ENCODE measurements around the gene ZNF398. TPM values are rescaled to one million over a fixed set of nuclear protein-coding genes. Genes with fewer than 3 reads are reported as not detected.

ZNF398 gene
- total RNA-seq, 1 experiment from 2014 or later = 9.1 TPM

GRCh38 chr7:149202831-149203231 is 55.6 kb downstream of the ZNF398 start:
- Histone ChIP-seq H3K9me2 (replicated peaks; ENCODE audit: low read length) (no peaks in the 10 kb centered on the region), H3K4me3 (ENCODE audit: low read length) (no peak overlapping the region), H3K36me3 (ENCODE audit: low read depth, low read length) (peaks cover 59% of the 10 kb centered on the region), H3K9ac (ENCODE audit: low read length) (no peak overlapping the region), H3K79me2 (ENCODE audit: low read length) (peaks cover 62% of the 10 kb centered on the region), H3K4me1 (ENCODE audit: insufficient read depth, low read length) (peaks cover 35% of the 10 kb centered on the region), H3K4me2 (ENCODE audit: low read length) (no peak overlapping the region), H2AFZ (ENCODE audit: low read length) (no peak overlapping the region), H3K27ac (ENCODE audit: low read length) (no peak overlapping the region), H3F3A (ENCODE audit: low read length, unreplicated experiment) (no peaks in the 10 kb centered on the region), H4K20me1 (ENCODE audit: low read length) (no peaks in the 10 kb centered on the region), H3K27me3 (ENCODE audit: low read length) (no peaks in the 10 kb centered on the region), H3K9me3 (ENCODE audit: low read length) (no peaks in the 10 kb centered on the region)
- POLR2A ChIA-PET (ENCODE audit: unreplicated experiment) = no interaction called here
- CTCF ChIA-PET = no interaction called here
- DNase-seq (no peak), ATAC-seq (no peak)
- BruUV-seq (replicated peaks) = no TSS peak
- intact Hi-C loops (cut with micrococcal nuclease) = no loop called here
- TF ChIP-seq CTCF (conservative IDR thresholded peaks at IDR 0.05; ENCODE audit: low read depth, low read length) = no peak
- TF ChIP-seq EZH2 (IDR thresholded peaks at IDR 0.05; ENCODE audit: low read length, unreplicated experiment) = no peak

- no peaks in the 10 kb centered on the region for H4K20me1 ChIP-seq (ENCODE audit: low read length)
- H3K9me3 ChIP-seq (ENCODE audit: low read length) = no peaks in the 10 kb centered on the region
- peaks cover 47% of the 10 kb centered on the region for H3K79me2 ChIP-seq (ENCODE audit: low read length)
- no peaks in the 10 kb centered on the region for H3K27me3 ChIP-seq (ENCODE audit: low read length)
- ChIA-PET POLR2A (ENCODE audit: unreplicated experiment) (no interaction called here), CTCF (interaction anchor here (0.6 kb wide), 1 partner anchor 58 kb away, joined by 3 read pairs; no protein-coding TSS in a partner anchor)
- DNase-seq (peak; percentile 66), ATAC-seq (peak; percentile 30)
- H3K9ac ChIP-seq (ENCODE audit: low read length) = peak overlapping the region; percentile 19; the same call in 1 of the 2 replicates
- H3F3A ChIP-seq (ENCODE audit: low read length, unreplicated experiment) = no peaks in the 10 kb centered on the region
- TF ChIP-seq CTCF (conservative IDR thresholded peaks at IDR 0.05; ENCODE audit: low read depth, low read length) (no peak), EZH2phosphoT487 (IDR thresholded peaks at IDR 0.05; ENCODE audit: borderline replicate concordance, low read length) (no peak), EZH2 (IDR thresholded peaks at IDR 0.05; ENCODE audit: low read length, unreplicated experiment) (no peak)
- 0 out of 2 replicates have a peak overlapping the region, but pooled peaks have one; percentile 27 for H3K4me3 ChIP-seq (ENCODE audit: low read length)
- H3K36me3 ChIP-seq (ENCODE audit: low read depth, low read length) = peaks cover 66% of the 10 kb centered on the region
- no peaks in the 10 kb centered on the region for H3K9me2 ChIP-seq (replicated peaks; ENCODE audit: low read length)
- peak overlapping the region; percentile 67 for H3K27ac ChIP-seq (ENCODE audit: low read length)
- intact Hi-C loops (cut with micrococcal nuclease) = no loop called here
- peak overlapping the region; percentile 69 for H3K4me2 ChIP-seq (ENCODE audit: low read length)
- H2AFZ ChIP-seq (ENCODE audit: low read length) = no peak overlapping the region
- H3K4me1 ChIP-seq (ENCODE audit: insufficient read depth, low read length) = peaks cover 18% of the 10 kb centered on the region
- no TSS peak for BruUV-seq (replicated peaks)
Observed at GRCh38 chr7:149205690-149206381, 58.6 kb downstream of the ZNF398 start.

- H3K4me1 ChIP-seq (ENCODE audit: insufficient read depth, low read length) = peaks cover 18% of the 10 kb centered on the region
- DNase-seq (no peak), ATAC-seq (no peak)
- H3K79me2 ChIP-seq (ENCODE audit: low read length) = peaks cover 35% of the 10 kb centered on the region
- intact Hi-C loops (cut with micrococcal nuclease) = no loop called here
- no peaks in the 10 kb centered on the region for H4K20me1 ChIP-seq (ENCODE audit: low read length)
- H3K9ac ChIP-seq (ENCODE audit: low read length) = no peak overlapping the region
- no peak overlapping the region for H3K27ac ChIP-seq (ENCODE audit: low read length)
- no peaks in the 10 kb centered on the region for H3K9me3 ChIP-seq (ENCODE audit: low read length)
- H3K36me3 ChIP-seq (ENCODE audit: low read depth, low read length) = peaks cover 69% of the 10 kb centered on the region
- ChIA-PET POLR2A (ENCODE audit: unreplicated experiment) (no interaction called here), CTCF (no interaction called here)
- H2AFZ ChIP-seq (ENCODE audit: low read length) = no peak overlapping the region
- H3K9me2 ChIP-seq (replicated peaks; ENCODE audit: low read length) = no peaks in the 10 kb centered on the region
- TF ChIP-seq EZH2phosphoT487 (IDR thresholded peaks at IDR 0.05; ENCODE audit: borderline replicate concordance, low read length) (no peak), EZH2 (IDR thresholded peaks at IDR 0.05; ENCODE audit: low read length, unreplicated experiment) (no peak), CTCF (conservative IDR thresholded peaks at IDR 0.05; ENCODE audit: low read depth, low read length) (no peak)
- no peaks in the 10 kb centered on the region for H3K27me3 ChIP-seq (ENCODE audit: low read length)
- no peak overlapping the region for H3K4me3 ChIP-seq (ENCODE audit: low read length)
- no peak overlapping the region for H3K4me2 ChIP-seq (ENCODE audit: low read length)
- no TSS peak for BruUV-seq (replicated peaks)
- H3F3A ChIP-seq (ENCODE audit: low read length, unreplicated experiment) = no peaks in the 10 kb centered on the region
Observed at GRCh38 chr7:149207324-149208035, 60.2 kb downstream of the ZNF398 start.
